HUES64 (cell line): ENCODE results near the gene CREB3L1.

ENCODE experiments used
- H3K27ac ChIP-seq: 2 replicates; pipeline ENCODE4 v1.7.0; 2013; ENCODE audit warnings: low read depth, low read length, inconsistent platforms
- H3K27me3 ChIP-seq: 2 replicates; pipeline ENCODE4 v1.6.1; 2013; ENCODE audit warnings: mild to moderate bottlenecking, low read length; ENCODE audit not compliant: insufficient read depth
- H3K36me3 ChIP-seq: 2 replicates; pipeline ENCODE4 v1.6.1; 2013; ENCODE audit warnings: mild to moderate bottlenecking, low read length; ENCODE audit not compliant: insufficient read depth
- H3K4me1 ChIP-seq: 2 replicates; pipeline ENCODE4 v1.6.1; 2013; ENCODE audit warnings: mild to moderate bottlenecking, low read length, moderate library complexity; ENCODE audit not compliant: insufficient read depth
- H3K4me3 ChIP-seq: 2 replicates; pipeline ENCODE4 v1.5.1; 2013; ENCODE audit warnings: mild to moderate bottlenecking, low read length, moderate library complexity
- H3K9ac ChIP-seq: 2 replicates; pipeline ENCODE4 v1.6.1; 2013; ENCODE audit warnings: mild to moderate bottlenecking, low read depth, low read length
- H3K9me3 ChIP-seq: 2 replicates; pipeline ENCODE4 v1.6.1; 2013; ENCODE audit warnings: low read depth, low read length; ENCODE audit not compliant: insufficient read depth
- WGBS: fragments of 150-250, 120-280 bp; methylation state at CpG from one replicate; pipeline ENCODE4 v1.1.7; 2013; ENCODE audit warnings: missing lambda C conversion rate; 5-methylcytosine and 5-hydroxymethylcytosine counted together

CREB3L1 gene

GRCh38 chr11:46363031-46363407 is 85.6 kb downstream of the CREB3L1 start:
- 0 out of 2 replicates have a peak overlapping the region, but pooled peaks have one; percentile 35 for H3K27ac ChIP-seq
- no peaks in the 10 kb centered on the region for H3K9me3 ChIP-seq
- no peak overlapping the region; the same call in 1 of the 2 replicates for H3K9ac ChIP-seq
- WGBS, result 71% methylated on average over 9 of the region's 9 CpGs
- H3K27me3 ChIP-seq, result no peaks in the 10 kb centered on the region
- H3K4me1 ChIP-seq, result peaks cover 12% of the 10 kb centered on the region; the same call in 1 of the 2 replicates
- H3K4me3 ChIP-seq, result no peak overlapping the region
- H3K36me3 ChIP-seq, result peaks cover 3% of the 10 kb centered on the region

GRCh38 chr11:46363455-46364005 is 86.1 kb downstream of the CREB3L1 start:
- Histone ChIP-seq H3K9me3 (no peaks in the 10 kb centered on the region), H3K9ac (no peak overlapping the region), H3K27ac (no peak overlapping the region), H3K4me3 (no peak overlapping the region), H3K4me1 (peaks cover 12% of the 10 kb centered on the region; the same call in 1 of the 2 replicates), H3K27me3 (no peaks in the 10 kb centered on the region), H3K36me3 (peaks cover 8% of the 10 kb centered on the region)
- 88% methylated on average over 21 of the region's 21 CpGs for WGBS

GRCh38 chr11:46364056-46364455 is 86.6 kb downstream of the CREB3L1 start:
- peaks cover 12% of the 10 kb centered on the region; the same call in 1 of the 2 replicates for H3K4me1 ChIP-seq
- H3K4me3 ChIP-seq, result no peak overlapping the region
- no peak overlapping the region for H3K27ac ChIP-seq
- H3K36me3 ChIP-seq, result peaks cover 11% of the 10 kb centered on the region
- 92% methylated on average over 9 of the region's 9 CpGs for WGBS
- H3K27me3 ChIP-seq, result no peaks in the 10 kb centered on the region
- H3K9me3 ChIP-seq, result no peaks in the 10 kb centered on the region
- no peak overlapping the region for H3K9ac ChIP-seq

GRCh38 chr11:46364791-46365190 is 87.3 kb downstream of the CREB3L1 start:
- no peak overlapping the region for H3K4me3 ChIP-seq
- WGBS, result 89% methylated on average over 3 of the region's 3 CpGs
- H3K27me3 ChIP-seq, result no peaks in the 10 kb centered on the region
- H3K4me1 ChIP-seq, result peaks cover 15% of the 10 kb centered on the region; the same call in 1 of the 2 replicates
- H3K9ac ChIP-seq, result no peak overlapping the region
- H3K9me3 ChIP-seq, result no peaks in the 10 kb centered on the region
- H3K36me3 ChIP-seq, result peaks cover 12% of the 10 kb centered on the region
- H3K27ac ChIP-seq, result no peak overlapping the region

- WGBS, result 96% methylated on average over 22 of the region's 22 CpGs
- peaks cover 19% of the 10 kb centered on the region for H3K36me3 ChIP-seq
Measured at GRCh38 chr11:46366260-46366659, 88.8 kb downstream of the CREB3L1 start.

GRCh38 chr11:46366661-46367161 is 89.2 kb downstream of the CREB3L1 start:
- Histone ChIP-seq H3K4me3 (no peak overlapping the region), H3K9ac (no peak overlapping the region), H3K9me3 (no peaks in the 10 kb centered on the region), H3K27ac (no peak overlapping the region), H3K4me1 (peaks cover 12% of the 10 kb centered on the region; the same call in 1 of the 2 replicates), H3K36me3 (peaks cover 21% of the 10 kb centered on the region), H3K27me3 (no peaks in the 10 kb centered on the region)
- 94% methylated on average over 31 of the region's 31 CpGs for WGBS

More at GRCh38 chr11:46366260-46366659, 88.8 kb downstream of the CREB3L1 start:
- H3K27ac ChIP-seq, result no peak overlapping the region
- H3K9ac ChIP-seq, result no peak overlapping the region
- H3K4me3 ChIP-seq, result no peak overlapping the region
- H3K27me3 ChIP-seq, result no peaks in the 10 kb centered on the region
- no peaks in the 10 kb centered on the region for H3K9me3 ChIP-seq
- peaks cover 15% of the 10 kb centered on the region; the same call in 1 of the 2 replicates for H3K4me1 ChIP-seq

GRCh38 chr11:46367244-46367915 is 89.9 kb downstream of the CREB3L1 start:
- Histone ChIP-seq H3K27ac (no peak overlapping the region), H3K9ac (no peak overlapping the region), H3K27me3 (no peaks in the 10 kb centered on the region), H3K4me3 (no peak overlapping the region), H3K36me3 (peaks cover 28% of the 10 kb centered on the region), H3K9me3 (no peaks in the 10 kb centered on the region), H3K4me1 (peaks cover 12% of the 10 kb centered on the region; the same call in 1 of the 2 replicates)
- WGBS, result 49% methylated on average over 32 of the region's 32 CpGs

GRCh38 chr11:46367916-46368267 is 90.4 kb downstream of the CREB3L1 start:
- 90% methylated on average over 12 of the region's 12 CpGs for WGBS
- no peak overlapping the region for H3K4me3 ChIP-seq
- no peaks in the 10 kb centered on the region for H3K27me3 ChIP-seq
- H3K9me3 ChIP-seq, result no peaks in the 10 kb centered on the region
- peaks cover 9% of the 10 kb centered on the region; the same call in 1 of the 2 replicates for H3K4me1 ChIP-seq
- peaks cover 32% of the 10 kb centered on the region for H3K36me3 ChIP-seq
- H3K27ac ChIP-seq, result no peak overlapping the region
- no peak overlapping the region for H3K9ac ChIP-seq

GRCh38 chr11:46369458-46370152 is 92.1 kb downstream of the CREB3L1 start:
- no peaks in the 10 kb centered on the region for H3K9me3 ChIP-seq
- no peaks in the 10 kb centered on the region for H3K27me3 ChIP-seq
- H3K27ac ChIP-seq, result peak overlapping the region; percentile 24; the same call in 1 of the 2 replicates
- 59% methylated on average over 25 of the region's 25 CpGs for WGBS
- no peak overlapping the region for H3K9ac ChIP-seq
- peaks cover 43% of the 10 kb centered on the region for H3K36me3 ChIP-seq
- peaks cover 7% of the 10 kb centered on the region; the same call in 1 of the 2 replicates for H3K4me1 ChIP-seq
- no peak overlapping the region for H3K4me3 ChIP-seq

- H3K9me3 ChIP-seq, result no peaks in the 10 kb centered on the region
- peaks cover 7% of the 10 kb centered on the region; the same call in 1 of the 2 replicates for H3K4me1 ChIP-seq
- H3K4me3 ChIP-seq, result no peak overlapping the region
- peaks cover 49% of the 10 kb centered on the region for H3K36me3 ChIP-seq
- WGBS, result 97% methylated on average over 13 of the region's 13 CpGs
- 0 out of 2 replicates have a peak overlapping the region, but pooled peaks have one; percentile 24 for H3K27ac ChIP-seq
- no peaks in the 10 kb centered on the region for H3K27me3 ChIP-seq
- no peak overlapping the region for H3K9ac ChIP-seq
Measured at GRCh38 chr11:46370253-46370652, 92.8 kb downstream of the CREB3L1 start.
